ENCODE data around the gene CFAP97D2.

Gene CFAP97D2

DNA sequence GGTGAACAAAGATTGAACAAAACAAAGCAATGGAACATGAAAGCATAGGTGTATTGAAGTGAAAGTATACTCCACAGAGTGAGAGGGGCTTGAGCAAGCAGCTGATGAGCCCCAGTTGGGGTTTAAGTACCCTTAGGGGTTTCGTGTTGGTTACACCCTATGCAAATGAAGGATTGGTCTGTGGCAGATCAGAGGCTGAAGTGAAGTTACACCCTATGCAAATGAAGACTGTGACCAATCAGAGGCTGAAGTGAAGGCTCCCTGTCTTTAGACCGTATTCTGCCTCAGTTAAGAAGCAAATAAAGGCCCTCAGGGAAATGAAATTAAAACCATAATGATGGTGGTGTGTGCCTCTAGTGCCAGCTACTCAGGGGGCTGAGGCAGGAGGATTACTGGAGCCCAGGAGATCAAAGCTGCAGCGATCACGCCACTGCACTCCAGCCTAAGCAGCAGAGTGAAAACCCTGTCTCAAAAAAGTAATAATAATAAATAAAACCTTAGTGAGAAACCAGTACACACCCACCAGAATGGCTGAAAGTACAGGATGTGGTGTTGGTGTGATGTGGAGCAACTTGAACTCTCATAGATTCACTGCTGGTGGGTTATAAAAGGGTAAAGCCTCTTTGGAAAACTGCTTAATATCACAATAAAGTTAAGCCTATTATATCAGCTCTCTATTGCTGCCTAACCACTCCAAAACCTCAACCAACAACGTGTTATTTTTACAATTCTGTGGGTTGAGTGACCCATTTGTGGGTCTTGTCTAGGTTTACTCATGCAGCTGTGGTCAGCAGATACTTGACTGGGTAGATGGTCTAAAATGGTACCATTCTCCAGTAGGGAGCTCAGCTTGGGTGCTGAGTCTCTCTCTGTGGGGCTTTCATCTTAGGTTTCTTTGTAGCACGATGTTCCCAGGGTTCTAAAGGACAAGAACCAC, 89.6 kb downstream of the CFAP97D2 start:
- DNase-seq (ENCODE audit: low read depth in 2 of 2): no peak

DNA sequence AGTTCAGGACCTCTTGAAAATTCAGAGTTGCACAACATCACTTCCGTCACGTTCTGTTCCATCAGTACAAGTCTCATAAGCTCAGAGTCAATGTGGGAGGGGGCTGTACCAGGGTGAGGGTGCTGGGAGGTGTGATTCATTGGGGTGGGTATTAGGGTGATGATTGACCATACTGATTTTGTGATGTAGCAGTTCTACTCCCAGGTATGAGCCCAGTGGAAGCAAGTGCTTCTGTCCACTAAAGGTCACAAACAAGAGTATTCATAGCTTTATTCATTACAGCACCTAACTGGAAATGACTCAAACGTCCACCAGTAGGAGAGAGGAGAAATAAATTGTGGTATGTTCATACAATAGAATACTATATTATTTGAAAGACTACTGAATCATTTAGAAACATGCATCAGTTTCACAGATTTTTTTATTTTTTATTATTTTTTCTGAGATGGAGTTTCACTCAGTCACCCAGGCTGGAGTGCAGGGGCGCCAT, 90.3 kb downstream of the CFAP97D2 start:
- no peak for DNase-seq (ENCODE audit: low read depth in 2 of 2)
